GM18873 (cell line): ENCODE results near the gene TRAF5.
A peak's percentile ranks its signal among the peaks of the same experiment; 100 is the strongest.

Experiments used
- ATAC-seq: cut with Tn5 transposase; IDR thresholded peaks from one replicate; pipeline ENCODE4 v1.9.1; 2021; ENCODE audit warnings: mild to moderate bottlenecking, moderate library complexity, moderate number of reproducible peaks; ENCODE audit not compliant: unreplicated experiment, low FRiP score

The TRAF5 gene

GRCh38 chr1:211327346-211327921 is 801 bp downstream of the TRAF5 start:
- ATAC-seq = peak; percentile 31

GRCh38 chr1:211328084-211328694 is 1.6 kb downstream of the TRAF5 start:
- ATAC-seq = no peak

GRCh38 chr1:211328866-211329475 is 2.3 kb downstream of the TRAF5 start:
- ATAC-seq = no peak

- ATAC-seq = peak; percentile 46
These were observed 3.1 kb downstream of the TRAF5 start for GRCh38 chr1:211329764-211330201.

GRCh38 chr1:211330282-211330936 is 3.8 kb downstream of the TRAF5 start:
- no peak for ATAC-seq

- ATAC-seq = no peak
These were observed 4.5 kb downstream of the TRAF5 start for GRCh38 chr1:211331011-211331709.

GRCh38 chr1:211332036-211332616 is 5.5 kb downstream of the TRAF5 start:
- no peak for ATAC-seq

- ATAC-seq = no peak
These were observed 6.2 kb downstream of the TRAF5 start for GRCh38 chr1:211332830-211333229.

- ATAC-seq = no peak
These were observed 7.3 kb downstream of the TRAF5 start for GRCh38 chr1:211333906-211334305.

- ATAC-seq = no peak
These were observed 8.4 kb downstream of the TRAF5 start for GRCh38 chr1:211334986-211335385.

- peak; percentile 85 for ATAC-seq
These were observed 9.0 kb downstream of the TRAF5 start for GRCh38 chr1:211335522-211336157.

- peak; percentile 8 for ATAC-seq
These were observed 9.5 kb downstream of the TRAF5 start for GRCh38 chr1:211336161-211336560.

GRCh38 chr1:211336775-211337174 is 10.1 kb downstream of the TRAF5 start:
- ATAC-seq = no peak

GRCh38 chr1:211337430-211338223 is 11.0 kb downstream of the TRAF5 start:
- ATAC-seq = no peak

GRCh38 chr1:211338224-211338620 is 11.6 kb downstream of the TRAF5 start:
- ATAC-seq = no peak

- ATAC-seq = no peak
These were observed 13.0 kb downstream of the TRAF5 start for GRCh38 chr1:211339631-211340041.

- ATAC-seq = no peak
These were observed 14.2 kb downstream of the TRAF5 start for GRCh38 chr1:211340622-211341507.

- ATAC-seq = no peak
These were observed 15.4 kb downstream of the TRAF5 start for GRCh38 chr1:211341999-211342398.
